Caco-2 (cell line): Measurements from ENCODE around the gene PACSIN2. TPM values are rescaled to one million over a fixed set of nuclear protein-coding genes. Genes with fewer than 3 reads are reported as not detected.
A peak's percentile ranks its signal among the peaks of the same experiment; 100 is the strongest.

Experiments
- BruUV-seq: library from RNA; stranded (reverse); fragments of 400-500 nt; replicated peaks from 2 replicates; lab custom pipeline; 2021; lab: Mats Ljungman, UMichigan
- CTCF ChIA-PET: fragments of 300-600 bp; sonication (Branson Sonifier 250); formaldehyde crosslinking; loops from one replicate; lab custom pipeline; 2022; ENCODE audit warnings: antibody characterized with exemption; lab: Charles Lee
- POLR2A ChIA-PET: fragments of 300-600 bp; sonication (Branson Sonifier 250); formaldehyde crosslinking; loops from one replicate; lab custom pipeline; 2022; ENCODE audit warnings: antibody characterized with exemption; lab: Charles Lee
- DNase-seq, 2 experiments: peaks; one replicate each; pipeline versions ENCODE4 v3.0.0 to v3.0.0-alpha.2; 2020 to 2022
- H3K27me3 ChIP-seq: replicated peaks from 2 replicates; pipeline ENCODE4 v1.6.0; 2011; ENCODE audit warnings: low read length; ENCODE audit not compliant: control insufficient read depth, insufficient read depth
- H3K36me3 ChIP-seq: 2 replicates; pipeline ENCODE4 v1.5.1; 2011; ENCODE audit warnings: low read length; ENCODE audit not compliant: control insufficient read depth, insufficient read depth
- H3K4me1 ChIP-seq: fragments of 250-450 bp; sonication (Bioruptor Pico); 2 replicates; pipeline ENCODE4 v1.5.1; 2020; ENCODE audit warnings: mild to moderate bottlenecking
- H3K4me3 ChIP-seq: 2 replicates; pipeline ENCODE4 v1.5.1; 2011; ENCODE audit warnings: low read depth, mild to moderate bottlenecking, control low read depth, low read length
- H3K9me3 ChIP-seq: fragments of 250-450 bp; sonication (Bioruptor Pico); 2 replicates; pipeline ENCODE4 v1.5.1; 2020; ENCODE audit warnings: mild to moderate bottlenecking, moderate library complexity
- H3K27ac Mint-ChIP-seq: one replicate; pipeline ENCODE4 v1.8.0; 2022; ENCODE audit warnings: mixed read lengths; ENCODE audit not compliant: unreplicated experiment
- H3K27me3 Mint-ChIP-seq: one replicate; pipeline ENCODE4 v1.8.0; 2022; ENCODE audit warnings: mixed read lengths; ENCODE audit not compliant: insufficient read depth, unreplicated experiment
- H3K36me3 Mint-ChIP-seq: one replicate; pipeline ENCODE4 v1.8.0; 2022; ENCODE audit warnings: mild to moderate bottlenecking, mixed read lengths; ENCODE audit not compliant: insufficient read depth, unreplicated experiment
- H3K4me1 Mint-ChIP-seq: one replicate; pipeline ENCODE4 v1.8.0; 2022; ENCODE audit warnings: low read depth, mixed read lengths; ENCODE audit not compliant: unreplicated experiment
- H3K4me3 Mint-ChIP-seq: one replicate; pipeline ENCODE4 v1.8.0; 2022; ENCODE audit warnings: mild to moderate bottlenecking, moderate library complexity, mixed read lengths; ENCODE audit not compliant: unreplicated experiment
- H3K9me3 Mint-ChIP-seq: one replicate; pipeline ENCODE4 v1.8.0; 2022; ENCODE audit warnings: mixed read lengths; ENCODE audit not compliant: unreplicated experiment
- CTCF ChIP-seq, 2 experiments: fragments of 200-600 bp in 1 of 2; IDR thresholded peaks; 1 replicate in 1 of 2; 2 replicates in 1 of 2; pipeline versions ENCODE4 v1.5.1 to v1.8.0; 2011 to 2022; ENCODE audit warnings: antibody characterized with exemption in 1 of 2, control low read depth in 1 of 2, inconsistent platforms in 1 of 2, low read depth in 1 of 2, low read length in 1 of 2, mild to moderate bottlenecking in 1 of 2, moderate library complexity in 1 of 2; ENCODE audit not compliant: insufficient read depth in 1 of 2, severe bottlenecking in 1 of 2, unreplicated experiment in 1 of 2
- intact Hi-C: fragments of 100-400 bp; cut with micrococcal nuclease; formaldehyde crosslinking; loops from one replicate; pipeline ENCODE4 v1.10.0; 2022; ENCODE audit not compliant: unreplicated experiment
- total RNA-seq: library from RNA; stranded (reverse); gene quantifications from 2 replicates; pipeline ENCODE4 v1.2.3, GENCODE V29; 2022

Gene PACSIN2
- total RNA-seq, 1 experiment from 2014 or later: 122 TPM

- intact Hi-C loops: loop anchor here (10.0 kb wide), 1 partner anchor 56 kb away; the partner anchor contains the start of gene PACSIN2
- H3K27me3 Mint-ChIP-seq: no peaks in the 10 kb centered on the region
- ChIA-PET CTCF (interaction anchor here (1.8 kb wide), 1 partner anchor 91 kb away, joined by 9 read pairs; no protein-coding TSS in a partner anchor), POLR2A (interaction anchor here (1.4 kb wide), 1 partner anchor 36 kb away, joined by 14 read pairs; no protein-coding TSS in a partner anchor)
- no TSS peak for BruUV-seq
- no peaks in the 10 kb centered on the region for H3K9me3 Mint-ChIP-seq
- H3K27ac Mint-ChIP-seq: peak overlapping the region; percentile 90
- H3K4me1 Mint-ChIP-seq: peaks cover 49% of the 10 kb centered on the region
- Histone ChIP-seq H3K4me1 (peaks cover 48% of the 10 kb centered on the region), H3K4me3 (no peak overlapping the region), H3K27me3 (no peaks in the 10 kb centered on the region), H3K36me3 (no peaks in the 10 kb centered on the region; the same call in 1 of the 2 replicates), H3K9me3 (no peaks in the 10 kb centered on the region)
- peaks cover 56% of the 10 kb centered on the region for H3K36me3 Mint-ChIP-seq
- DNase-seq: no peak
- peak overlapping the region; percentile 78 for H3K4me3 Mint-ChIP-seq
- no peak for TF ChIP-seq CTCF (IDR thresholded peaks at IDR 0.05; ENCODE audit: insufficient read depth in 1 of 2, low read depth in 1 of 2, low read length in 1 of 2, severe bottlenecking in 1 of 2, unreplicated experiment in 1 of 2)
Observed at GRCh38 chr22:42958937-42959336, 56.0 kb downstream of the PACSIN2 start.

GRCh38 chr22:42957958-42958357 is 57.0 kb downstream of the PACSIN2 start:
- ChIA-PET POLR2A (no interaction called here), CTCF (no interaction called here)
- Mint-ChIP-seq H3K4me3 (peak overlapping the region; percentile 78), H3K36me3 (peaks cover 56% of the 10 kb centered on the region), H3K4me1 (peaks cover 49% of the 10 kb centered on the region), H3K27me3 (no peaks in the 10 kb centered on the region), H3K27ac (peak overlapping the region; percentile 90), H3K9me3 (no peaks in the 10 kb centered on the region)
- DNase-seq: no peak
- H3K4me3 ChIP-seq: no peak overlapping the region
- TF ChIP-seq CTCF (IDR thresholded peaks at IDR 0.05; ENCODE audit: insufficient read depth in 1 of 2, low read depth in 1 of 2, low read length in 1 of 2, severe bottlenecking in 1 of 2, unreplicated experiment in 1 of 2): no peak
- H3K27me3 ChIP-seq: no peaks in the 10 kb centered on the region
- peaks cover 48% of the 10 kb centered on the region for H3K4me1 ChIP-seq
- intact Hi-C loops: loop anchor here (10.0 kb wide), 1 partner anchor 57 kb away; the partner anchor contains the start of gene PACSIN2
- BruUV-seq: no TSS peak
- H3K9me3 ChIP-seq: no peaks in the 10 kb centered on the region
- H3K36me3 ChIP-seq: no peaks in the 10 kb centered on the region; the same call in 1 of the 2 replicates

- no peak for TF ChIP-seq CTCF (IDR thresholded peaks at IDR 0.05; ENCODE audit: insufficient read depth in 1 of 2, low read depth in 1 of 2, low read length in 1 of 2, severe bottlenecking in 1 of 2, unreplicated experiment in 1 of 2)
- no TSS peak for BruUV-seq
- Mint-ChIP-seq H3K27me3 (no peaks in the 10 kb centered on the region), H3K36me3 (peaks cover 57% of the 10 kb centered on the region), H3K4me1 (peaks cover 49% of the 10 kb centered on the region), H3K4me3 (no peak overlapping the region), H3K9me3 (no peaks in the 10 kb centered on the region), H3K27ac (no peak overlapping the region)
- no peak for DNase-seq
- intact Hi-C loops: loop anchor here (10.0 kb wide), 1 partner anchor 57 kb away; the partner anchor contains the start of gene PACSIN2
- ChIA-PET CTCF (no interaction called here), POLR2A (no interaction called here)
- H3K4me1 ChIP-seq: peaks cover 45% of the 10 kb centered on the region
- no peaks in the 10 kb centered on the region; the same call in 1 of the 2 replicates for H3K36me3 ChIP-seq
- no peaks in the 10 kb centered on the region for H3K9me3 ChIP-seq
- H3K27me3 ChIP-seq: no peaks in the 10 kb centered on the region
- H3K4me3 ChIP-seq: no peak overlapping the region
Observed at GRCh38 chr22:42957544-42957943, 57.4 kb downstream of the PACSIN2 start.
